Measurements from ENCODE around the gene DSCAM.
A peak's percentile ranks its signal among the peaks of the same experiment; 100 is the strongest.
"Not testable (repeated sequence)": the region's sequence is repeated elsewhere in the genome, so short reads cannot be mapped to it uniquely, and the experiment has no call there.

The DSCAM gene

GRCh38 chr21:40067751-40068150, 779.2 kb downstream of the DSCAM start:
- no peak for DNase-seq

- no peak for DNase-seq
Measured at GRCh38 chr21:40066221-40066620, 780.7 kb downstream of the DSCAM start.

GRCh38 chr21:40060083-40060677, 786.8 kb downstream of the DSCAM start:
- DNase-seq, result peak; percentile 14

GRCh38 chr21:40057331-40057730, 789.6 kb downstream of the DSCAM start:
- no peak for DNase-seq

GRCh38 chr21:40056031-40056430, 790.9 kb downstream of the DSCAM start:
- no peak for DNase-seq

GRCh38 chr21:40054403-40054802, 792.6 kb downstream of the DSCAM start:
- peak; percentile 99 for DNase-seq

- DNase-seq, result peak; percentile 91
Measured at GRCh38 chr21:40053007-40053406, 794.0 kb downstream of the DSCAM start.

- DNase-seq, result peak; percentile 74
Measured at GRCh38 chr21:40052276-40052675, 794.7 kb downstream of the DSCAM start.

- DNase-seq, result peak; percentile 65
Measured at GRCh38 chr21:40051801-40052200, 795.2 kb downstream of the DSCAM start.

GRCh38 chr21:40049931-40050290, 797.0 kb downstream of the DSCAM start:
- DNase-seq, result no peak

- DNase-seq, result peak; percentile 92
Measured at GRCh38 chr21:40049031-40049930, 797.7 kb downstream of the DSCAM start.

GRCh38 chr21:40047993-40048730, 798.8 kb downstream of the DSCAM start:
- no peak for DNase-seq

- DNase-seq, result no peak
Measured at GRCh38 chr21:40047211-40047610, 799.7 kb downstream of the DSCAM start.

- DNase-seq, result no peak
Measured at GRCh38 chr21:40043866-40044265, 803.1 kb downstream of the DSCAM start.

GRCh38 chr21:40043423-40043822, 803.5 kb downstream of the DSCAM start:
- DNase-seq, result no peak

GRCh38 chr21:40041446-40041845, 805.5 kb downstream of the DSCAM start:
- no peak for DNase-seq

GRCh38 chr21:40033156-40033782, 813.7 kb downstream of the DSCAM start:
- not testable (repeated sequence) for DNase-seq

- DNase-seq, result no peak
Measured at GRCh38 chr21:40029888-40030287, 817.1 kb downstream of the DSCAM start.

- DNase-seq, result not testable (repeated sequence)
Measured at GRCh38 chr21:40028393-40028792, 818.6 kb downstream of the DSCAM start.

GRCh38 chr21:40021558-40022351, 825.2 kb downstream of the DSCAM start:
- DNase-seq, result no peak

- DNase-seq, result no peak
Measured at GRCh38 chr21:40020651-40021050, 826.3 kb downstream of the DSCAM start.

GRCh38 chr21:40018871-40019475, 828.0 kb downstream of the DSCAM start:
- peak; percentile 23 for DNase-seq
